ENCODE data around the gene CCDC92.
A peak's percentile ranks its signal among the peaks of the same experiment; 100 is the strongest.

CCDC92 gene, protein sequence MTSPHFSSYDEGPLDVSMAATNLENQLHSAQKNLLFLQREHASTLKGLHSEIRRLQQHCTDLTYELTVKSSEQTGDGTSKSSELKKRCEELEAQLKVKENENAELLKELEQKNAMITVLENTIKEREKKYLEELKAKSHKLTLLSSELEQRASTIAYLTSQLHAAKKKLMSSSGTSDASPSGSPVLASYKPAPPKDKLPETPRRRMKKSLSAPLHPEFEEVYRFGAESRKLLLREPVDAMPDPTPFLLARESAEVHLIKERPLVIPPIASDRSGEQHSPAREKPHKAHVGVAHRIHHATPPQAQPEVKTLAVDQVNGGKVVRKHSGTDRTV

DNA sequence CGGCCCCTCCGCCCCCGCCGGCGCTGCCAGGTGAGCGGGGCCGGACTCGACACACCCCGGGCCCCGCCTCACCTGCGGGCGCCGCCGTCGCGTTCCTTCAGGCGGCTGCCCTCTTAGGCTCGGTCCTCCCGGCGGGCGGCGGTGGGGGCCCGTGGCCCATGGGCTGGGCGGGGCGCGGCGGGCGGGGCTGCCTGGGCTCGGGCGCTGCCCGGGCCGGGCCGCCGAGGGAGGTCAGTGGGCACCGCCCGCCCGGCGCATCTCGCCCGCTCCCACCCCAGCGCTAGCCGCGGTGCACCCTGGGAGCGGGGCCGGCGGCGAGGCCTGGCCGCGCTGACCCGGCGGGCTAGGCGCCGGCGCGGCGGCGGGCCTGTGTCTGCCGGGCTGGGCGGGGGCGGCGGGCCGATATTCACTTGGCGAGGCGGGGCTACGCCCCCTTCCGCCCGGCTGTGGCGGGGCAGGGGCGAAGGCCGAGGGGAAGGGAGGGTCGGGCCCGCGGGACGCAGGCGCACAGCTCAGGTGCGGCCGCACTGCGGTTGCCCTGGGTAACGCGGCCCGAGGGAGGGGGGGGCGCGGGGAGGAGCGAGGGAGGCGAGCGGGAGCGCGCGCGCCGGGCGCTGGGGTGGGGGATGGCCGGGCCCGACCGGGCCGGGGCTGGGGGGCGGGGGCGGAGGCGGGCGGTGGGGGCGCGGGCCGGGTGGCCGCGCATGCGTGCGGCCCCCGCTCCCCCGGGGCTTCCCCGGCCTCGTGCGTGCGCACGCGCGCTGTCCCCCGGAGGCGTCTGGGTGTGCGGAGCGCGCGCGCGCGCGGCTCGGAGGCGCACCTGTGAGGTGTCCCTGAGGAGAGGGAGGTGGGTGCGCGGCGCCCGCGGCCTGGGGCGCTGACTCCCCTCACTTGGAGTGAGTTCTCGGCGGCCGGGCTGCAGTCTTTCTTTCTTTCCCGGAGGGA, at the start of gene CCDC92, which contains the start of gene ZNF664:
TSS of gene CCDC92 (minus strand) at position 375 of the 945 bp plus-strand sequence. CDS start 28,526 bp downstream, outside the sequence.
TSS of gene ZNF664 (plus strand) at position 759 of the 945 bp plus-strand sequence. CDS start 38,930 bp downstream, outside the sequence.
- DNase-seq (ENCODE audit: low spot score): peak; percentile 95

DNA sequence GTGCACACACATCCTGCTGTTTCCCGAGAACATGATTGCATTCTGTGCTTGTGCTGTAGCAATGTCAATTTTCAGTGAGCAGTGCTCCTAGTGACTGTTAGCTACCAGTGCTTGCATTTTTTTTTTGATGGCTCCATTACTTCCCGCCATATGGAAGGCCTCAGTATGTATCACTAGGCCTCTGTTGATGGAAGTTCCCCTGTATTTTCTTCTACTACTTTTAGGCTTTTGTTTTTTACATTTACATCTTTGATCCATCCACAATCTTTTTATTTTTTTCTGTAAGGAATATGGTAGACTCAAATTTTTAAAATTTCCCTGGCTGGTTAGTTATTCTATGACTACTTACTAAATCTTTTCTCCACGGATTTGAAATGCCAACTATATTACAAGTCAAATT, 49.5 kb upstream of the CCDC92 start:
- no peak for DNase-seq (ENCODE audit: low spot score)

DNA sequence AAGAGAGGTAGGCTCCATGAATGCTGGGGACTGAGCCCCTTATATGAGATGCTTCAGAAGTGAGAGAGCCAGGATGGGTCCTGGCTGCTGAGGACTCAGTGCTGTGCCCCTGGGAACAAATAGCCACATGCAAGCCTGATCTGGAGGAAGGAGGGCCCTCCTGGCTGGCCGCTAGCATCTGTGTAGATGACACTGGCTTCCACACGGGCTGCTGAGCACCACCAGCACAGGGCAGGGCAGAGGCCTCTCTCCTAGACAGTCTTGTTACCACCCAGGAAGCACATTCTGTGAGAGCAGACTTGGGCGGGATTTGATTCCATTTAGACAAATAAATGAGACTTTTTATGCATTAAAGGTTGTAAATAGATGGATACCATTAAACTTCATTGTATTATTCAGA, 48.4 kb upstream of the CCDC92 start:
- DNase-seq (ENCODE audit: low spot score): no peak

DNA sequence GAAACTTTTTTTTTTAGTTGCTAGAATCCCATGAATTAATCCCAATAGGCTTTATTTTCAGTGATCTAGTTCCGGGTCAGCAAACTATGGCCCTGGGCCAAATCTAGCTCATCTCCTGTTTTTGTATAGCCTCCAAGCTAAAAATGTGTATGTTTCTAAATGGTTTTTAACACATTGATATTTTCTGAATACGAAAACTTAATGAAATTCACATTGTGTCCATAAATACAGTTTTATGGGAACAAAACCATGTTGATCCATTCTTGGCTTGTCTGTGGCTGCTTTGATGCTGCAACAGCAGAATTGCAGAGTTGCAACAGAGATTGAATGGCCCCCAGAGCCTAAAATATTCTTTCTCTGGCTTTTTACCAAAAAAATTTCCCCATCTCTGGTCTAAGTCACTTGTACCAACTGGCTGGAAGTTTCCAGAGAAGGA, 47.9 kb upstream of the CCDC92 start:
- DNase-seq (ENCODE audit: low spot score): no peak

DNA sequence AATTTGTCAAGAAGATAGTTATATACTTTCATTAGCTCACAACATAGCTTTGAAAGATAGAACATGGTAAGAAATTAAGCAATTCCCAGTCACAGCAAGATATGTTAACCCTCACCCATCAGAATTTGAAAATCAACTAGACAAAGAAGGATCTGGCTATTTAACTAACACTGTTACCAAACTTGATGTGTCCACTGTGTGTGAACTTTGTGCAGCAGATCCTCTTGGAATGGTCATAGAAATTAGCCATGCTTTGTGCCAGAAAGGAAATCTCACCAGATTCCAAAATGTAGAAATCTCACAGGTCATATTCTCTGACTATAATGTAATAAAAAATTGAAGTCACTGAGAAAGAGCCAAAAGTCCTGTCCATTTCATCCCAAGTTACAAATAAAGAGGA, 46.5 kb upstream of the CCDC92 start:
- DNase-seq (ENCODE audit: low spot score): no peak

DNA sequence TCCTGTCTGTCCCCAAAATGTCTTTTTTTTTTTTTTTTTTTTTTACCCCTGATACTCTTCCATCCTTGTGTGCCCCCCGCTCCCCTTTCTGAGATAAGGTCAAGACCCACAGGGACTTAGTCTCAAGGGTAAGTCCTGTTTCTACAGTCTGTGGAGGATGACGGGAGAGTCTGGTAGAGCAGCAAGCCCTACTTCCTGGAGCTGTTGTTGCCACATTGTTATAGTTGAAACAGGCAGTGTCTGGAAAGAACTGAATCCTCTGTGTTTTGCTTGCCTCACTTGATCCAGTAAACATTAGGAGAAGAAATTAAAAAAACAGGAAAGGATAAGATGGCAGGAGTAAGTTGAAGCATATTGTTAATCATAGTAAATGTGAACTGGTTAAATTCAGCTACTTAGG, 45.9 kb upstream of the CCDC92 start:
- DNase-seq (ENCODE audit: low spot score): no peak

DNA sequence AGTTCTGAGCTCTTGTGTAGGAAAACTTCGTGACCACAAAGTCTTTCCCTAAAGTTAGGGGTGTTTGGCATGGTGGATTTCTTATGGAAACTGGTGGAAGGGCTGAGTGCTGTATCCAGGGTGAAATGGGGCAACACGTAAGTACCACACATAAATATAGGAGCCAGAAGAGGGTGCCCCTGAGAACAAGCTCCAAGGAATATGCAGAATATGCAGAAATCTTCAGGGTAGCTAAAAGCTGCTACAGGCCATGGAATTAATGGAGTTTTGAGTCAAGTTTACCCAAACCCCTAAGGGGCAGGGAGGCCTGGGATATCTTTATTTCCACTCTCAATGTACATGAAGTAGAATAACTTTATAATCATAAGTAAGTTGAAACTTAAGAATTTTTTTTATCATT, 44.4 kb upstream of the CCDC92 start:
- DNase-seq (ENCODE audit: low spot score): no peak

DNA sequence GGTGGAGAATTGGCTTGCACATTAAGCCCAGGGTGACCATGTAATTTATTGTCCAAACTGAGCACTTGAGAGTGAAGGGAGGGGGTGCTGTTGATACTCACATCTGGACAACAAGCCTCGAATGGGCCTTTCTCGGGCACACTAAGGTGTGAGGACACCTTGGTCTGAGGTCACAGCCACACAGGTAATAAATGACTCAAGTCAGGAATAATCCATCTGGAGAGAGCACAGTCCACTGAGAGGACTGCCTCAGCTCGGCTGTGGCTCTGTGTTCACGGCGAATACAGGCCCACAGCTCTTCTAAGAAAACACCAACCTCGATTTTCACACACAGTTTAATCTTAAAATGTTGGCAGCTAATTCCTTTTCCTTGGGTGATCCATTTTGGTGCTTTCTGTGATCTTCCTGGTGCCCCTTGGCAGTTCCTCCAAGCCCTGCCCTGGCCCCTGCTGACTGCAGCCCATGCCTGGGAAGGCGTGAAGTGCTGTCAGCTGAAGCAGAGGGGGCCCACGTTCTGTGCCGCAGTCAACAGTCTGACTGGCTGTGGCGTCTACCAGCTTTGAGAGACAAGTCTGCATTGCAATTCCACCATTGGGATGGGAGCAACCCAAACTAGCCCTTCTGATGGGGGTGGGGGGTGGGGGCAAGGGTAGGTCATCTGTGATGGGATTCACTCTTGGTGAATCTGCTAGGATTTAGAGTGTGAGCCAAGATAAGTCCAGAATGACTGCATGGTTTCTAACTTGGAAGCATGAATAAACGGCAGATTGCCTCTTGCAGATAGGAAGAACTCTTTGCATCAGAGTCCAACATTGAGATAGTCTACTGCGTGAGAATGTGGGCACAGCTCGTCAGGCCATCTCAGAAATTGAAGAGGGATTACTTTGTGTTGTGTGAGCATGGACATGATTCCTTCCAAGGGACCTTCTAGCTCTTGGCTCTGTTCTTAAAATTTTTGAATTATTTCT, 43.1 kb upstream of the CCDC92 start:
- no peak for DNase-seq (ENCODE audit: low spot score)

DNA sequence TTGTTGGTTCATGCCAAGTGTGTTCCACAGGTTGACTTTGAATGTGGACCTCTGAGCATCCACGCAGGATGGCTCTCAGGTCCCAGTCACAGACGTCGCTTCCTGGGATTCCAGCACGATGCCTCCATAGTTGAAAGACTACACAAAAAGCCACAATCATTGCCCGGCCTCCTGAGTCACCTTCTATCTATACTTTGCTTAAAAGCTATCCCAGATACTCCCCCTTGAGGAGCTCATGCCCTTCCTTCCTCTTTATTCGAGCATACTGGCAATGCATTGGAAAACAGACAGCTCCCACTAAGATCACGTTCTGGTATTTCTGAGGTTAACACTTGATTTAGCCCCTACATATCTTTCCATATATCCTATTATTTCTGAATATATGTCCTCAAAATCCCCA, 40.4 kb upstream of the CCDC92 start:
- DNase-seq (ENCODE audit: low spot score): no peak

DNA sequence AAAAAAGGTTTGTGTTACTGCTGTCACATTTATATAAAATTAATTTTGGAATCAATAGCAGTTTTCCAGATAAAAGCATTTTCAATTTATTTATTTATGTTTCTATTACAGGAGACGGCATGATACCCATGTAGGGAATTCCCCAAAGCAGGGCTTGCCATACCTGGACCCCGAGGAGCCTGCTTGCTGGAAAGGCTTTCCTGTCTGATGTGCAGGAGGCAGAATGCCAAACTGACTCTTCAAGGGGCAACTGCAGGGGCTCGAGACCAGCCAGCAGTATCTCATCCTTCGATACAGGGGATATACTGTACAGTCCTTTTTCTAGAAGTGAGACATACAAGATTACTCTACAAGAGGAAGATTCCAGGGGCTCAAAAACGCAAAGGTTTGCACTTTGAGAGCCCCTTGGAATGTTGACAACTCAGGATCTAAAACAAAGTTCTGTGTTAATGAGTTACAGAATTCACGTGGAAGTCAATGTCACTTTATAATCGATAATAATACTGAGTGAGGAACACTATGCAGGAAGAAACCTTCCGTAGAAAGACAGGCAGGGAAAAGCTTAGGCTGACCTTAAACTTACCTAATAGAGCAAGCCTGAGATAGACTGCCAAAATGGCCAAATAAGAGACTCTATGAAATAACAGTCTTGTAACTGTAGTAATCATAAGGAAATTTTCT, 38.9 kb upstream of the CCDC92 start:
- no peak for DNase-seq (ENCODE audit: low spot score)

DNA sequence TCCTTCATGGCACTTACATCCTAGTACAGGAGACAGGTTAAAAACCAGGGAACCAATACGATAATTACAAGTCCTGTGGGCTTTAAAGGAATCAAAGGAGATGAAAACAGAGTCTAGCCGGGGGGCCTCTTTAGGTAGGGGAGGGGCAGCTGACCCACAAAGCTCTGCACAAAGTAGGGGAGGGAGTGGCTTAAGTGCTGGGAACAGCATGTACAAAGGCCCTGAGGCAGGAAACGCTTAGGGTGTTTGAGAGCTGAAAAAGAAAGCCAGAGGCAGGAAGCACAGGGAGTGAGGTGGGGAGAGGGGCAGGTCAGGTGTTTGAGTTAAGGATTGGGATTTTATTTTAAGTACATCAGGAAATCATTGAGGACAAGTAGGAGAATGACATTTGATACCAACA, 38.1 kb upstream of the CCDC92 start:
- no peak for DNase-seq (ENCODE audit: low spot score)

DNA sequence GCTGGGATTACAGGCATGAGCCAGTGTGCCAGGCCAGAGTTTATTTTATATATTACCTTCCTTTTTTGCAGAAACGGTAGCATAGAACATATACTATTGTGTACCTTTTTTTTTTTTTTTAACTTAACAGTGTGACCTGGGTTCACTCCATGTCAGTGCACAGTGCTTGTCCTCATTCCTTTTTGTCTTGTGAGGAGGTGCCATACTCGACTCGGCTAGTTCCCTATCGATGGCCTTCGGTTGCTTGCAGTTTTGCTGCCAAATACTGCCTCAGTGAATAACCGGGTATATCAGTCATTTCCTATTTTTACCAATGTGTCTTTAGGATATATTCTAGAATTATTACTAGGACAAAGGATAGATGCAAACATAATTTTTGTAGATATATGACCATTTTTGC, 37.1 kb upstream of the CCDC92 start:
- no peak for DNase-seq (ENCODE audit: low spot score)

DNA sequence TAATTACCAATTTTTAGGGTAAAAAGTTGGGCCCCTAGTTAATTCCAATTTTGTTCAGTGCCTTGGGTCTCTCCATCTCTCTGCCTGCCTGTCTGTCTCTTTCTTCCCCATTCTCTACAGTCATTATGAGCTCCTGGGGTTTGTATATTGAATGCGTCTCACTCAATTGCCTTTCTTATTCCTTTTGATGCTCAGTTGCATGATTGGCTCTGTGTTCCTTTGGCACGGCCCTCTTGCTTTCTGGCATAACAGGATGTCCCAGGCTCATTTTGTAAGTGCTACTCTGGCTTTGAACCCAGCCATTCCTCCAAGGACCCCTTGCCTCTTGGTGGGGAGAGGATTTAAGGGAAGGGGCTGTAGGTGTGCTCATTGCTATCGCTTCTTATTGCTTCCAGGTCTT, 36.0 kb upstream of the CCDC92 start:
- DNase-seq (ENCODE audit: low spot score): no peak

DNA sequence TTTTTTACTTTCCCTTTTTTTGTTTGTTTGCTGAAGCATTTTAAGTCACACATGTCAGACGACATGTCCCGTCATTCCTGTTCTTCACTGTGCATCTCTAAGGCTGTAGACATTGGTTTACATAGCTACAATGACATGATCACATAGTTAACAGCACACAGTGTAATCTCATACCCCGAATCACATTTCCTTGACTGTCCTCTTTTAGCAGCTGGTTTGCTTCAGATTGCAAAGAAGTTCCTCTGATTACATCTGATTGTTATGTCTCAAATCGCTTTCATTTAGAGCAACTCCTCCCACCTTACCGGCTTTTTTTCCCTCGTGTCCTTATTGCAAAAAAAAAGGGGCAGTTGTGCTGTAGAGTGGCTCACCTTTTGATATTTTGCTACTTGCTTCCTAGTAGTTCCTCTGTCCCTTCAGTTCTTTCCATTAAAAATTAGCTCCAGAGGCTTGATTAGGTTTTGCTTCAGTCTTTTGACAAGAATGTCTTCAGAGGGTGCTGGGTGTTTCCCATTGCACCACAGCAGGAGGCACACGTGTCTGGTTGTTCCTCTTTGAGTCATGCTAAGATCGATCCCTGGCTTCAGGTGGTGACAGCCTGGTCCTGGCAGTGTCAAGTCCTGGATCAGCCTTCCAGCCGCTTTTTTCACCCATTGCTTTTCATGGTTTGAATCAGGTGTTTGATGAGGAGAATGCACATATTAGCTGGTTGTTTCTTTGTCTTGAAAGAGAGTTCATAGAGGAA, 35.4 kb upstream of the CCDC92 start:
- peak; percentile 26 for DNase-seq (ENCODE audit: low spot score)

DNA sequence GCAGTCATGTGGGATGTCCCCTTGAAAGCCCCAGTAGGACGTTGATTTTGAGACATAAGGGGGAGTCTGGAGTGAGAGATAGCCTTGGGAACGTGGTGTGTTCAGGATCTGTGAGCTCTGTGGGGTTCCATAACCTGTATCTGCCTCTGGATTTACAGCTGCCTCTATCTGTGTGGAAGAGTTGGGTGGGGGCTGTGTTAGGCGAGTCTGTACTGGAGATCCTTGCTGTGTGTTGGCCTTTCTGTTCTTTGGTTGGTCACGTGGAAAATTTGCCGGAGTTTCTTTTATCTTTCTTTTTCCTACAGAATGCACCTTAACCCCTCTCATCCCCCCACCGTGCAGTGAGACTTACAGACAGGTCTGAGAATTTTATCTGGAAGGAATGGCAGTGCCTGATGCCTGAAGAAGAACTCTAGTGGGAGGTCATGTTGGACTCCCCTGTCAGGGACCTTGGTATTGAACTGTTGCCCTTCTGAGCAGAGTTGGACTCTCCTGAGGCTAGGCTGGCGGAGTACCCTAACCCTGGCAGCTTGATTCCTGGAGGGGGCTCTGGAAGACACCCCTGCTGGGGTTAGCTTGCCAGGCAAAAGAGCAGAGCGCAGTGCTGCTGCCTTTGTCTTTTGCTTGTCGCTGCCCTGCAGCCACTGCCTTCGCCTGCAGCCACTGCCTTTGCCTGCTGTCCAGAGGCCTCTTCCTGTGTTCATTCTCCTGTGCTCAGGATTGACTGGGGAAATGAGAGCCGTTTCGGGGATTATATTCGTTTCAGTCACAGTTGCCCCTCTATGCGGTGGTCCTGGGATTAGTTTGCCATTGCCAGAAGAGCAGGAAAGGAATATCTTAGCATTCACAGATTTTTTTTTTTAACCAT, 34.4 kb upstream of the CCDC92 start:
- no peak for DNase-seq (ENCODE audit: low spot score)

DNA sequence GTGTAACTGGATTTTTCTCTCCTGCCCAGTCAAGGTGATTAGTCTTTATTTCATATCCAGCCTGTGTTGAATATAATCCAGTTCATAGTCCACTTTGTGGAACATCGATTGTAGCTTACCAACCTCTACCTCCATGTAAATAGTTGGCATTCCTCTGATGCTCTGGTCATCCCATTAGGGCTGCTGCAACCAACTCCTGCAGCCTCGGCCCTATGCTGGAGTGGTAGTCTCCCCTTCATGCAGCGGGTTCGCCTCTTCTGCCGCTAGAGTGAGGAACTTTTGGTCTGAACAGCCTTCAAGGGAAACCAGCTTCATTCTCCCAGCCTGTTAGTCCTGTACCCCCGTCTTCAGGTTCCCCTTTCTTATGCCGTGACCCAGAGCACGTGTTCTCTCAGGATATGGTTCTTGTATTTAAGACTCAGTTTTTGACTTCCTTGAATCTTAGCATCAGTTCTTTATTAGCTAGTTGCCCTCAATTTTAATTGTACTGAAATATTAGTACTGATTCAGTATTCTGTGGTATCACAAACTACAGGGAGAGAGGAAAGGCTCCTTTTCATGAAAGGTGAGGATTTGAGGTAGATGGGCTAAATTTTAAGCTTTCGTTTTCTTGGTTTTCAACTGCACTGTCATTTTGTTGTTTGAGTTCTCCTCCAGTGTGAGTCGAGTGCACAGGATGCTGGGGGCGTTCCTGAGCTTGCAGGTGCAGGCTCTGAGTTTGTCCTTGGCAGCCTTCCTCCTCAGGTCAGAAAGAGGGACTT, 33.6 kb upstream of the CCDC92 start:
- DNase-seq (ENCODE audit: low spot score): no peak

DNA sequence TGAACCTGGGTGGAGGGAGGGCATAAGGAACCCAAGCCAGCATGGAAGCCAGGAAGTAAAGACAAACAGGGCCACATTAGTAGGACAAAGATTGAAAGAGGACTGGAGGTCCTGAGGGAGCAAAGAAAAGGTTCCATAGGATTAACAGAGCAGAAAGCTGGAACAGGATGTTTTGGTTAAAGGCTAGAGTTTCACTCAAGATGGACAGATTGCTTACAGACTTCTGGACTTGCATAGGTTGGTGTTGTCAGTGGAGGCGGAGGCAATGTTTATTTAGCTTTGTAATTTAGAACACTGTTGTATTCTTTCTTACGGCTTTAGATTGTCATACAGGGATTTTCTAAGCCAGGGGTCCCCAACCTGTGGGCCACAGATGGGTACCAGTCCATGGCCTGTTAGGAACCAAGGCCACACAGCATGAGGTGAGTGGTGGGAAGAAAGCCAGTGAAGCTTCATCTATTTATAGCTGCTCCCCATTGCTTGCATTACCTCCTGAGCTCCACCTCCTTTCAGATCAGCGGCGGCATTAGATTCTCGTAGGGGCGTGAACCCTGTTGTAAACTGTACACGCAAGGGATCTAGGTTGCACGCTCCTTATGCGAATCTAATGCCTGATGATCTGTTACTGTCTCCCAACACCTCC, 31.7 kb upstream of the CCDC92 start:
- no peak for DNase-seq (ENCODE audit: low spot score)

DNA sequence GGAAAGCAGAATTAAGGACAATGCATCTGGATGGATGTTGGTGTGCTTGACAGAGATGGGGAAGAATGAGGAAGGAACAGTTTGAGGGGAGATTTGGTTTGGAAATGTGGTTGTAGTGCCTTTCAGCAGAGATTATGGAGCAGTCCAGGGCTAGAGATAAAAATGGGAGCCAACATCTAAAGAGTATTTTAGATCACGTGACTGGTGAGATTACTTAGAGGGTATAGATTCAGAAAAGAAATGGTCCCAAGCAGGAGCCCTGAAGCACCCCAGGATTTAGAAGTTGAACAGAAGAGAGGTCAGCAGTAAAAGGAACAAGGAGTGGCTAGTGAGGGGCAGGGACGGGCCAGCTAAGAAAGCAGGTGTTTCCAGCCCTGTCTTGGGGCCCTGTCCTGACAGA, 30.0 kb upstream of the CCDC92 start:
- DNase-seq (ENCODE audit: low spot score): no peak
